ENCODE data around the gene NEGR1. TPM values are rescaled to one million over a fixed set of nuclear protein-coding genes. Genes with fewer than 3 reads are reported as not detected.

Gene NEGR1
- total and polyA plus RNA-seq, 4 donors = 0.86 to 7.3 (median 2.5) TPM

DNA sequence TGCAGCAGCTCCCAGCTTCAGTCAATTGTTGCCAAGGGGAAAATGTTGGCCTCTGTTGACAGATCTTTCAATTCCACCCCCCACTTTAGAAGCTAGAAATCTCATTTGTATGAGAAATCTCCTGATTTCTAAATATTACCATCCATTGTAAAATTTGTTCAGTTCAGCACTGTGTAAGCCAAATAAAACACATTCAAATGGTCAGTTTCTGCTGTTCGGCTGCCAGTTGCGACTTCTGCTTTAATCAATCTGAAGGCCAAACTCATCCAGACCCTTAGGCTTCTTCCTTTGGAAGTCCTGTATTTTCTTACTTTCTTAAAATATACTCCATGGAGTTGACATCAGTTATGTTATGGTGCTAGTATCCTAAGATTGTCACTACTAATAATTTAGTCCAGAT is 920.3 kb downstream of the NEGR1 start:
- TF ChIP-seq CTCF (IDR thresholded peaks at IDR 0.05; ENCODE audit: control extremely low read depth, extremely low read depth) = no peak
- Histone ChIP-seq H3K27ac (ENCODE audit: low read depth in 1 of 2, low read length in 1 of 2) (no peak overlapping the region), H3K27me3 (ENCODE audit: control insufficient read depth in 3 of 3, insufficient read depth in 3 of 3, low read length in 2 of 3) (no peaks in the 10 kb centered on the region), H3K4me3 (no peak overlapping the region), H3K36me3 (ENCODE audit: control insufficient read depth in 4 of 4, insufficient read depth in 4 of 4, low read length in 4 of 4) (no peaks in the 10 kb centered on the region), H3K9ac (ENCODE audit: insufficient read depth in 1 of 2, low read length in 2 of 2) (no peak overlapping the region), H3K4me1 (ENCODE audit: control insufficient read depth in 5 of 5, insufficient read depth in 5 of 5, low read length in 5 of 5) (peaks cover 0 to 20% (median 3%) of the 10 kb centered on the region in 5 donors), H3K9me3 (ENCODE audit: control insufficient read depth in 4 of 4, insufficient read depth in 3 of 4, low read length in 3 of 4) (no peaks in the 10 kb centered on the region)
- DNase-seq (peak; percentile 59 to 88 (median 71)), ATAC-seq (ENCODE audit: insufficient read depth, low FRiP score) (no peak)
- 84 to 92% methylated on average over 2 of the region's 2 CpGs for WGBS, 2 donors

- Histone ChIP-seq H3K27me3 (ENCODE audit: control insufficient read depth in 3 of 3, insufficient read depth in 3 of 3, low read length in 2 of 3) (no peaks in the 10 kb centered on the region), H3K4me1 (ENCODE audit: control insufficient read depth in 5 of 5, insufficient read depth in 5 of 5, low read length in 5 of 5) (peaks cover 0 to 13% (median 3%) of the 10 kb centered on the region in 5 donors), H3K27ac (ENCODE audit: low read depth in 1 of 2, low read length in 1 of 2) (no peak overlapping the region), H3K9me3 (ENCODE audit: control insufficient read depth in 4 of 4, insufficient read depth in 3 of 4, low read length in 3 of 4) (no peaks in the 10 kb centered on the region), H3K4me3 (no peak overlapping the region), H3K9ac (ENCODE audit: insufficient read depth in 1 of 2, low read length in 2 of 2) (no peak overlapping the region), H3K36me3 (ENCODE audit: control insufficient read depth in 4 of 4, insufficient read depth in 4 of 4, low read length in 4 of 4) (no peaks in the 10 kb centered on the region)
- ATAC-seq (ENCODE audit: insufficient read depth, low FRiP score) (no peak), DNase-seq (no peak)
- TF ChIP-seq CTCF (IDR thresholded peaks at IDR 0.05; ENCODE audit: control extremely low read depth, extremely low read depth) = no peak
- whole genome bisulfite sequencing, 2 donors = 84 to 91% methylated on average over 9 of the region's 9 CpGs
Observed at GRCh38 chr1:71357708-71358107, 924.6 kb downstream of the NEGR1 start.

DNA sequence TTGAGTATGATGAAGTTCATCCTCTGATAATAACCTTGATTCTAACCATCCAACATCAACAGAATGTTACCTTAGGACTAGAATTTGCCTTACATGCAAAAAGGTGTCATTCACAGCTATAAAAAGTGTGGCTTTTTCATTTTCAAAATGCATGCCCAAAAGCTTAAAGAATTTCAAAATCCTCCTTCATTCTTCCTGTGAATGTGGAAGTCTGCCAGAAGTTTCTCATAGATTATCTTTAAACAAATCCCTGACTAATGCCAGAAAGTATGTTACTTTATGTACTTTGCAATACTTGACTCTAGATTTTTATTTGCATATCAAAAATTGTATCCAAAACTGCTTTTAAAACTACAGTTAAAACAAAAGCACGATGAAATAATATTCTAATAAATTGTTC is 930.9 kb downstream of the NEGR1 start:
- 51 to 82% methylated on average over 1 of the region's 1 CpG for WGBS, 2 donors
- H3K27me3 ChIP-seq (ENCODE audit: control insufficient read depth in 3 of 3, insufficient read depth in 3 of 3, low read length in 2 of 3) = no peaks in the 10 kb centered on the region
- H3K9ac ChIP-seq (ENCODE audit: insufficient read depth in 1 of 2, low read length in 2 of 2) = no peak overlapping the region
- H3K27ac ChIP-seq (ENCODE audit: low read depth in 1 of 2, low read length in 1 of 2) = no peak overlapping the region
- no peaks in the 10 kb centered on the region for H3K9me3 ChIP-seq (ENCODE audit: control insufficient read depth in 4 of 4, insufficient read depth in 3 of 4, low read length in 3 of 4)
- ATAC-seq (ENCODE audit: insufficient read depth, low FRiP score) = no peak
- no peaks in the 10 kb centered on the region for H3K36me3 ChIP-seq (ENCODE audit: control insufficient read depth in 4 of 4, insufficient read depth in 4 of 4, low read length in 4 of 4)
- peak in 1 of 3 donors; percentile 41 for DNase-seq
- no peak overlapping the region for H3K4me3 ChIP-seq
- peaks cover 0 to 5% (median 0%) of the 10 kb centered on the region in 5 donors for H3K4me1 ChIP-seq (ENCODE audit: control insufficient read depth in 5 of 5, insufficient read depth in 5 of 5, low read length in 5 of 5)
- TF ChIP-seq CTCF (IDR thresholded peaks at IDR 0.05; ENCODE audit: control extremely low read depth, extremely low read depth) = no peak

GRCh38 chr1:71350805-71351204 is 931.5 kb downstream of the NEGR1 start:
- no peaks in the 10 kb centered on the region for H3K27me3 ChIP-seq (ENCODE audit: control insufficient read depth in 3 of 3, insufficient read depth in 3 of 3, low read length in 2 of 3)
- no peak overlapping the region for H3K4me3 ChIP-seq
- no peaks in the 10 kb centered on the region for H3K9me3 ChIP-seq (ENCODE audit: control insufficient read depth in 4 of 4, insufficient read depth in 3 of 4, low read length in 3 of 4)
- peaks cover 0 to 5% (median 0%) of the 10 kb centered on the region in 5 donors for H3K4me1 ChIP-seq (ENCODE audit: control insufficient read depth in 5 of 5, insufficient read depth in 5 of 5, low read length in 5 of 5)
- no peaks in the 10 kb centered on the region for H3K36me3 ChIP-seq (ENCODE audit: control insufficient read depth in 4 of 4, insufficient read depth in 4 of 4, low read length in 4 of 4)
- TF ChIP-seq CTCF (IDR thresholded peaks at IDR 0.05; ENCODE audit: control extremely low read depth, extremely low read depth) = no peak
- WGBS, 2 donors = 40 to 48% methylated on average over 2 of the region's 2 CpGs
- no peak overlapping the region for H3K27ac ChIP-seq (ENCODE audit: low read depth in 1 of 2, low read length in 1 of 2)
- no peak for ATAC-seq (ENCODE audit: insufficient read depth, low FRiP score)
- no peak for DNase-seq
- no peak overlapping the region for H3K9ac ChIP-seq (ENCODE audit: insufficient read depth in 1 of 2, low read length in 2 of 2)

All from lung (tissue), 12 donors.